ENCODE data around the gene ARCN1.
A peak's percentile ranks its signal among the peaks of the same experiment; 100 is the strongest.

Gene ARCN1

GRCh38 chr11:118572061-118572980 lies at the start of gene ARCN1:
Gene ARCN1 (plus strand): TSS chr11:118572409. CDS start chr11:118572548, 139 bp downstream.
- DNase-seq (ENCODE audit: low spot score), result peak; percentile 68

GRCh38 chr11:118522571-118523072 lies 49.6 kb upstream of the ARCN1 start:
- no peak for DNase-seq (ENCODE audit: low spot score)

DNA sequence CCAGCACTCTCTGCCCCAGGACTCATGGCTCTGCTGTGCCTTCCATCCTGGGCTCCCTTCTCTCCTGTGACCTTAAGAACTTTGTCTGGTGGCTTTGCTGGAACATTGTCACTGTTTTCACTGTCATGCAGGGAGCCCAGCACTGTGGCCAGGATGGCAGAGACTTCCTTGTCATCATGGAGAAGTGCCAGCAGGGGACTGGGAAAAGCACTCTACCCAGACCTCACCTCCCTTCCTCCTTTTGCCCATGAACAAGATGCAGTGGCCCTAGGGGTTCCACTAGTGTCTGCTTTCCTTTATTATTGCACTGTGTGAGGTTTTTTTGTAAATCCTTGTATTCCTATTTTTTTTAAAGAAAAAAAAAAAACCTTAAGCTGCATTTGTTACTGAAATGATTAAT lies 47.9 kb upstream of the ARCN1 start:
- no peak for DNase-seq (ENCODE audit: low spot score)

- no peak for DNase-seq (ENCODE audit: low spot score)
Observed at GRCh38 chr11:118524757-118525470, 47.3 kb upstream of the ARCN1 start.

DNA sequence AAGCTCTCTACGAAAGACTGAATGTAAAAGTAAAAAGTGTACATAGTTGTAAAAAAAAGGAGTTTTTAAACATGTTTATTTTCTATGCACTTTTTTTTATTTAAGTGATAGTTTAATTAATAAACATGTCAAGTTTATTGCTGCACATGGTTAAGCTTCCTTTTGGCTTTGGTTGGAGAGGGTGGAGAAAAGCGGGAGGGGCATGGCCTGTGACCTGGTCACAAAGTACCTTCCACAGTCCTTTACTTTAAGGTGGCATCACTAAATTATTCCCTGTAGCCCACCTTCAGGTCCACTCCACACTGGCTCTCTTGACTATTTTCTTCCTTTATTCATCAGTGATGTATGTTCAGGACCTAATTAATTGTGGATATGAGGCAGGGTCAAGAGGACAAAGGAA lies 45.5 kb upstream of the ARCN1 start:
- no peak for DNase-seq (ENCODE audit: low spot score)

- no peak for DNase-seq (ENCODE audit: low spot score)
Observed at GRCh38 chr11:118527109-118527508, 45.1 kb upstream of the ARCN1 start, which contains the start of gene TTC36. Gene TTC36 (plus strand): TSS chr11:118527474. CDS start chr11:118527495, 21 bp downstream.

DNA sequence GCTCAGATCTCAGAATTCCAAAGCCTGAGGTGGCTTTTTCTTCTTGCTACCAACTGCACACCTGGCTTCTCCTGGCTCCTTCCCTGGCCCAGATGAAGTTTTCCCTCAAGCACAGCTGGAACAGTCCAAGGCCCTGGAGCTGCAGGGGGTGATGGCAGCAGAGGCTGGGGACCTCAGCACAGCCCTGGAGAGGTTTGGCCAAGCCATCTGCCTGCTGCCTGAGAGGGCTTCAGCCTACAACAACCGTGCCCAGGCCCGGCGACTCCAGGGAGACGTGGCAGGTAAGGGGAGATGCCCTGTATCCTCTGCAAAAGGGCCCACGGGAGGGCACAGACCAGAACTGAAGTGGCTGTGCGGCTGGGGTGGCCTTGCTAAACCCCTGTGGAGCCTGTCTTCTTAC lies 43.7 kb upstream of the ARCN1 start:
- DNase-seq (ENCODE audit: low spot score), result no peak

GRCh38 chr11:118529584-118530175 lies 42.5 kb upstream of the ARCN1 start:
- no peak for DNase-seq (ENCODE audit: low spot score)

GRCh38 chr11:118530180-118530682 lies 42.0 kb upstream of the ARCN1 start:
- DNase-seq (ENCODE audit: low spot score), result peak; percentile 30

- peak; percentile 46 for DNase-seq (ENCODE audit: low spot score)
Observed at GRCh38 chr11:118530683-118531596, 41.3 kb upstream of the ARCN1 start, which contains the start of gene TMEM25. Gene TMEM25 (plus strand): TSS chr11:118531192. CDS start chr11:118531802, 610 bp downstream.

DNA sequence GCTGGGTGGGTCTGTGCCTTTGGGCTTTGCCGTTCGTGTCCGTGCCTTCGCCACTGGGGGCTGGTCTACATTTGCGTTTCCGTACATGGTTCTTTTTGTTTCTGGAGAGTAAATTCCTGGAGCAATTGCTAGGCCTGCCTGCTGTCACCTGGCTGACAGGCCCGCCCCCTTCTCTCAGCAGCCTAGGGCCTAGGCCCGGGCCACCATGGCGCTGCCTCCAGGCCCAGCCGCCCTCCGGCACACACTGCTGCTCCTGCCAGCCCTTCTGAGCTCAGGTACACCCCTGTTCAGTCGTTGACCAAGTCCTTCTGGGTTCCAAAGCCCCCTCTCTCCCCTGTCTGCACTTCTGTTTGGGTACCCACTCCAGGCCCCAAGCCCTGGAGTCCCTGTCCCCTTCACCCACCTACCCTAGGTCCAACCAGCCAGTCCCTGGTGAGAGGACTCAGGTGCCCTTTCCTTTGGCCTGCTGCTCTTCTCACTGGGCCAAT lies 40.6 kb upstream of the ARCN1 start:
- no peak for DNase-seq (ENCODE audit: low spot score)

GRCh38 chr11:118532091-118532490 lies 40.1 kb upstream of the ARCN1 start:
- DNase-seq (ENCODE audit: low spot score), result no peak

GRCh38 chr11:118532852-118533768 lies 39.1 kb upstream of the ARCN1 start:
- no peak for DNase-seq (ENCODE audit: low spot score)

DNA sequence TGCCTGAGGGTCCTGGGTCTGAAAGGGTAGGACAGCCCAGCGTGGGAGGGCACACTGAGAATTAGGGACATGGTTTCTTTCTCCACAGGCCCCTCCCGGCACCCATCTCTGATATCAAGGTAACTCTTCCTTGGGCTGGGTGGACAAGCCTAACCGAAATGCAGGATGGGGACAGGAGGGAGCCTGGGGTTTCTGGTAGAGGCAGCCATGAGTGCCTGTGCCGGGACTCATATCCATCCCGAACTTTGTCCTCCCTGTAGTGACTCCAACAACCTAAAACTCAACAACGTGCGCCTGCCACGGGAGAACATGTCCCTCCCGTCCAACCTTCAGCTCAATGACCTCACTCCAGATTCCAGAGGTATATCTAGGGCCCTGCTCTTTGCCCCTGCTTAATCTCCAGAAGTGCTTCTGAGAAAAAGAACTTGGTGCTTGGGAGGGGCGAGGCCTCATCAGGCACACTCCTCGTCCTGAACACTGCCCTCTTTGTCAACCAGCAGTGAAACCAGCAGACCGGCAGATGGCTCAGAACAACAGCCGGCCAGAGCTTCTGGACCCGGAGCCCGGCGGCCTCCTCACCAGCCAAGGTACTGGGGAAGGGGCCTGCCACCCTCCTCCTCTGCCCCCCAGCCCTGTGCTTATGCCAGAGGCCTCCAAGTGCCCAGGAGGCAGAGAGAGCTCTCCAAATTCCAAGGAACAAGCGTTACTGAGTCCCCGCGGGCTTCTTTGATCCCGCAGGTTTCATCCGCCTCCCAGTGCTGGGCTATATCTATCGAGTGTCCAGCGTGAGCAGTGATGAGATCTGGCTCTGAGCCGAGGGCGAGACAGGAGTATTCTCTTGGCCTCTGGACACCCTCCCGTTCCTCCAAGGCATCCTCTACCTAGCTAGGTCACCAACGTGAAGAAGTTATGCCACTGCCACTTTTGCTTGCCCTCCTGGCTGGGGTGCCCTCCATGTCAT lies 38.2 kb upstream of the ARCN1 start:
- peak; percentile 73 for DNase-seq (ENCODE audit: low spot score)

DNA sequence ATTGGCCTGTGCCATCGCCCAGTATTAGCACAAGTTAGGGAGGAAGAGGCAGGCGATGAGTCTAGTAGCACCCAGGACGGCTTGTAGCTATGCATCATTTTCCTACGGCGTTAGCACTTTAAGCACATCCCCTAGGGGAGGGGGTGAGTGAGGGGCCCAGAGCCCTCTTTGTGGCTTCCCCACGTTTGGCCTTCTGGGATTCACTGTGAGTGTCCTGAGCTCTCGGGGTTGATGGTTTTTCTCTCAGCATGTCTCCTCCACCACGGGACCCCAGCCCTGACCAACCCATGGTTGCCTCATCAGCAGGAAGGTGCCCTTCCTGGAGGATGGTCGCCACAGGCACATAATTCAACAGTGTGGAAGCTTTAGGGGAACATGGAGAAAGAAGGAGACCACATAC lies 36.9 kb upstream of the ARCN1 start:
- DNase-seq (ENCODE audit: low spot score), result no peak

- no peak for DNase-seq (ENCODE audit: low spot score)
Observed at GRCh38 chr11:118536726-118537125, 35.5 kb upstream of the ARCN1 start.

DNA sequence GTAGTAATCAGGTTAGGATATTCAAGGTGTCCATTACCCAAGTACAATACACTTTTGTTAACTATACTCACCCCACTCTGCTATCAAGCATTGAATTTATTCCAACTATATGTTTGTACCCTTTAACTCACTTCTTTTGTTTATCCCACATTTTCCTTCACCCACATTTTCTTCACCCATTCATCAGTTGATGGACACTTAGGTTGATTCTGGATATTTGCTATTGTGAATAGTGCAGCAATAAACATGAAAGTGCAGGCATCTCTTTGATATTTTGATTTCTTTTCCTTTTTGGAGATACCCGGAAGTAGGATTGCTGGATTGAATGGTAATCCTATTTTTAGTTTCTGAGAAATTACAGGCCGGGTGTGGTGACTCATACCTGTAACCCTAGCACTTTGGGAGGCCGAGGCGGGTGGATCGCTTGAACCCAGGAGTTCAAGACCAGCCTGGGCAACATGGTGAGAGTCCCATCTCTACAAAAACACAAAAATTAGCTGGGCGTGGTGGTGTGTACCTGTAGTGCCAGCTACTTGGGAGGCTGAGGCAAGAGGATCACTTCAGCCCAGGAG lies 34.7 kb upstream of the ARCN1 start:
- DNase-seq (ENCODE audit: low spot score), result no peak

- no peak for DNase-seq (ENCODE audit: low spot score)
Observed at GRCh38 chr11:118544010-118544646, 28.1 kb upstream of the ARCN1 start.
